Measurements from ENCODE around the gene HOGA1.

HOGA1 gene

GRCh38 chr10:97601268-97602215 is 17.4 kb downstream of the HOGA1 start:
- TF ChIP-seq CTCF (IDR thresholded peaks at IDR 0.05; ENCODE audit: low read depth, low read length, missing control alignments) = no peak
- DNase-seq (ENCODE audit: extremely low read depth, low read depth) = no peak
- H3K4me3 ChIP-seq (replicated peaks; ENCODE audit: low read depth, low read length) = no peak overlapping the region

GRCh38 chr10:97607095-97607636 is 23.0 kb downstream of the HOGA1 start:
- no peak overlapping the region for H3K4me3 ChIP-seq (replicated peaks; ENCODE audit: low read depth, low read length)
- DNase-seq (ENCODE audit: extremely low read depth, low read depth) = no peak
- no peak for TF ChIP-seq CTCF (IDR thresholded peaks at IDR 0.05; ENCODE audit: low read depth, low read length, missing control alignments)

- TF ChIP-seq CTCF (IDR thresholded peaks at IDR 0.05; ENCODE audit: low read depth, low read length, missing control alignments) = no peak
- no peak overlapping the region for H3K4me3 ChIP-seq (replicated peaks; ENCODE audit: low read depth, low read length)
- no peak for DNase-seq (ENCODE audit: extremely low read depth, low read depth)
Observed at GRCh38 chr10:97608991-97609561, 24.9 kb downstream of the HOGA1 start.

DNA sequence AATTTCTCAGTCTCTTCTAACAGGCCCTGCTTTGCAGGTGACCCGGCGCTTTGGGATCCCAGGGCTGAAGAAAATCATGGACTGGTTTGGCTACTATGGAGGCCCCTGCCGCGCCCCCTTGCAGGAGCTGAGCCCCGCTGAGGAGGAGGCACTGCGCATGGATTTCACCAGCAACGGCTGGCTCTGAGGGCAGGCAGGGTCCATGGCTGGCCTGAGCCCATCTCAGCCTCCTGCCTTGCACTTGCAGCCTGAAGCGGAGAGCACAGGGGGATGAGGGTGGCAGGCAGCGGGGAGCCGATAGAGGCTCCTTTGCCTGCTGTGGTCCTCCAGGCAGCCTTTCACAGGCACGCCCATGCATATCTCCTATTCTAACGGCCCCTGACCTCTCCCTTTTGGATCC is 27.3 kb downstream of the HOGA1 start:
- no peak overlapping the region for H3K4me3 ChIP-seq (replicated peaks; ENCODE audit: low read depth, low read length)
- TF ChIP-seq CTCF (IDR thresholded peaks at IDR 0.05; ENCODE audit: low read depth, low read length, missing control alignments) = no peak
- DNase-seq (ENCODE audit: extremely low read depth, low read depth) = no peak

DNA sequence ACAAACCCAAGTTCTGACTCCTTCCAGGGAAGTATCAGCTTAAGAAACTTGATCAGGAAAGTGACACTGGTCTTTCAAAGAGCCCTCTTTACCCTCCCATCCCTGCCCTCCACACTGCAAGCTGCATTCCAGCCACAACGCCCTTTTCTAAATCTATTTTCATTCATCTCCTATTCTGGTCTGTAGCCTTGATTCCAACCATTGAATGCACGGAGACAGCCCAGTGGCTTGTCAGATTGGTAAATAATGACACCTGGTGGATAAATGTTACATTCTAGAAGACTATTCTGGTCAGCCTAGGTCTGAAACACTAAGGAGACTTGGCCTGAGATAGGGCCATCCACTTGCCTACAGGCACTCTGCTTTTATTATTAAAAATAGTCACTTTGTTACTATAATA is 28.2 kb downstream of the HOGA1 start:
- H3K4me3 ChIP-seq (replicated peaks; ENCODE audit: low read depth, low read length) = no peak overlapping the region
- TF ChIP-seq CTCF (IDR thresholded peaks at IDR 0.05; ENCODE audit: low read depth, low read length, missing control alignments) = no peak
- DNase-seq (ENCODE audit: extremely low read depth, low read depth) = peak; percentile 14

GRCh38 chr10:97618285-97618684 is 34.1 kb downstream of the HOGA1 start:
- no peak for TF ChIP-seq CTCF (IDR thresholded peaks at IDR 0.05; ENCODE audit: low read depth, low read length, missing control alignments)
- no peak for DNase-seq (ENCODE audit: extremely low read depth, low read depth)
- no peak overlapping the region for H3K4me3 ChIP-seq (replicated peaks; ENCODE audit: low read depth, low read length)
